HepG2 (cell line): ENCODE measurements around the gene ZNF865. TPM values are rescaled to one million over a fixed set of nuclear protein-coding genes. Genes with fewer than 3 reads are reported as not detected.

Experiments
- ASH2L ChIP-seq: fragments of 300-600, 200-600 bp; sonication (generic); IDR thresholded peaks from 2 replicates; pipeline ENCODE4 v1.7.0; 2017; ENCODE audit warnings: low read depth, mild to moderate bottlenecking, moderate library complexity, mixed read lengths, low read length; ENCODE audit not compliant: insufficient read length
- HNRNPUL1 ChIP-seq: fragments of 200-400 bp; formaldehyde crosslinking; IDR thresholded peaks from 2 replicates; pipeline ENCODE4 v1.6.1; 2017; ENCODE audit warnings: low read depth, mild to moderate bottlenecking, low read length, moderate library complexity
- KDM1A ChIP-seq: IDR thresholded peaks from 2 replicates; pipeline ENCODE4 v1.6.1; 2016; ENCODE audit warnings: missing compliant biosample characterization
- KDM2A ChIP-seq: sonication (generic); formaldehyde crosslinking; IDR thresholded peaks from 2 replicates; pipeline ENCODE4 v1.4.0; 2020; ENCODE audit warnings: low read depth, missing genetic modification reagents, borderline replicate concordance
- KDM4B ChIP-seq: sonication (generic); formaldehyde crosslinking; IDR thresholded peaks from 2 replicates; pipeline ENCODE4 v1.4.0; 2020; ENCODE audit warnings: missing genetic modification reagents
- KDM6A ChIP-seq: IDR thresholded peaks from 2 replicates; pipeline ENCODE4 v1.6.1; 2016; ENCODE audit warnings: low read depth
- KLF6 ChIP-seq: IDR thresholded peaks from 2 replicates; pipeline ENCODE4 v1.8.0; 2016; ENCODE audit warnings: missing biosample characterization, missing genetic modification reagents
- NFKB2 ChIP-seq: sonication (generic); formaldehyde crosslinking; IDR thresholded peaks from 2 replicates; pipeline ENCODE4 v1.4.0; 2020; ENCODE audit warnings: missing genetic modification reagents, borderline replicate concordance
- NFRKB ChIP-seq: fragments of 450-650 bp; IDR thresholded peaks from 2 replicates; pipeline ENCODE4 v1.6.1; 2017
- PREB ChIP-seq: sonication (generic); formaldehyde crosslinking; IDR thresholded peaks from 2 replicates; pipeline ENCODE4 v1.4.0; 2020; ENCODE audit warnings: missing genetic modification reagents
- SIN3B ChIP-seq: fragments of 150-350 bp; IDR thresholded peaks from 2 replicates; pipeline ENCODE4 v1.6.1; 2014; ENCODE audit warnings: low read length
- ZBTB38 ChIP-seq: sonication (generic); formaldehyde crosslinking; IDR thresholded peaks from 2 replicates; pipeline ENCODE4 v1.5.1; 2020; ENCODE audit warnings: mild to moderate bottlenecking, missing genetic modification reagents
- ZNF234 ChIP-seq: sonication (generic); formaldehyde crosslinking; conservative IDR thresholded peaks from 2 replicates; pipeline ENCODE4 v1.5.1; 2020; ENCODE audit warnings: mild to moderate bottlenecking, missing genetic modification reagents
- ZNF275 ChIP-seq: sonication (generic); formaldehyde crosslinking; IDR thresholded peaks from 2 replicates; pipeline ENCODE4 v1.8.0; 2022; ENCODE audit warnings: missing genetic modification reagents, mild to moderate bottlenecking, inconsistent platforms, borderline replicate concordance
- ZNF569 ChIP-seq: sonication (generic); formaldehyde crosslinking; IDR thresholded peaks from 2 replicates; pipeline ENCODE4 v1.5.0; 2020; ENCODE audit warnings: mild to moderate bottlenecking, missing genetic modification reagents, moderate library complexity, borderline replicate concordance
- ZNF580 ChIP-seq: IDR thresholded peaks from 2 replicates; pipeline ENCODE4 v1.6.1; 2016; ENCODE audit warnings: low read depth, borderline replicate concordance
- ZNF724P ChIP-seq: sonication (generic); formaldehyde crosslinking; IDR thresholded peaks from 2 replicates; pipeline ENCODE4 v1.8.0; 2022; ENCODE audit warnings: missing genetic modification reagents, borderline replicate concordance
- ZNF792 ChIP-seq: IDR thresholded peaks from 2 replicates; pipeline ENCODE4 v1.6.1; 2016
- ZNF883 ChIP-seq: sonication (generic); formaldehyde crosslinking; IDR thresholded peaks from 2 replicates; pipeline ENCODE4 v1.5.1; 2020; ENCODE audit warnings: mild to moderate bottlenecking, missing genetic modification reagents; ENCODE audit errors: not compliant biosample characterization
- polyA plus RNA-seq, 8 experiments: library from polyadenylated mRNA; depleted of rRNA in 3 of 8; stranded (reverse) in 7 of 8; unstranded in 1 of 8; fragments of >200 nt; fragmentation: Illumina TruSeq in 4 of 8; extraction: Trizol in 4 of 8; gene quantifications; 2 replicates each; pipeline versions ENCODE4 v1.2.1 to v1.2.3, GENCODE V29; 2011 to 2016; ENCODE audit warnings: low read depth in 4 of 8, missing spikeins in 1 of 8, mixed read lengths in 1 of 8; ENCODE audit not compliant: insufficient read depth in 1 of 8
- total RNA-seq, 5 experiments: library from RNA; depleted of rRNA; stranded (reverse); fragments of >200 nt; fragmentation: Illumina TruSeq; extraction: Trizol; gene quantifications; 2 replicates each; pipeline ENCODE4 v1.2.3, GENCODE V29; 2016; ENCODE audit warnings: low read depth in 1 of 5
- TF ChIP-seq, protein P1 (sequence below), 2 experiments: sonication (generic) in 1 of 2; formaldehyde crosslinking in 1 of 2; IDR thresholded peaks; 2 replicates each; pipeline versions ENCODE4 v1.5.1 to v1.6.1; 2011 to 2020; ENCODE audit warnings: borderline replicate concordance in 1 of 2, low read depth in 1 of 2, low read length in 1 of 2, mild to moderate bottlenecking in 1 of 2, missing genetic modification reagents in 1 of 2, moderate library complexity in 1 of 2
- TF ChIP-seq, protein P2 (sequence below): sonication (generic); formaldehyde crosslinking; IDR thresholded peaks from 2 replicates; pipeline ENCODE4 v1.5.0; 2020; ENCODE audit warnings: missing genetic modification reagents, mild to moderate bottlenecking, borderline replicate concordance
- TF ChIP-seq, protein P3 (sequence below): sonication (generic); formaldehyde crosslinking; IDR thresholded peaks from 2 replicates; pipeline ENCODE4 v1.5.0; 2020; ENCODE audit warnings: mild to moderate bottlenecking, missing genetic modification reagents, borderline replicate concordance

The ZNF865 gene
- total and polyA plus RNA-seq, 2 of the 13 experiments (the other 11 are each of a cell fraction or from before 2014, with no cell fraction given) = 0.93 to 1.0 TPM

GRCh38 chr19:55640043-55640576, 34.7 kb downstream of the ZNF865 start (continued):
- TF ChIP-seq SIN3B = no peak
- no peak for TF ChIP-seq ZNF275
- TF ChIP-seq ZNF234 (CRISPR knock-in tag) = no peak
- TF ChIP-seq PREB (CRISPR knock-in tag) = no peak
- TF ChIP-seq ZNF792 (CRISPR knock-in tag) = no peak
- TF ChIP-seq, protein P1, sequence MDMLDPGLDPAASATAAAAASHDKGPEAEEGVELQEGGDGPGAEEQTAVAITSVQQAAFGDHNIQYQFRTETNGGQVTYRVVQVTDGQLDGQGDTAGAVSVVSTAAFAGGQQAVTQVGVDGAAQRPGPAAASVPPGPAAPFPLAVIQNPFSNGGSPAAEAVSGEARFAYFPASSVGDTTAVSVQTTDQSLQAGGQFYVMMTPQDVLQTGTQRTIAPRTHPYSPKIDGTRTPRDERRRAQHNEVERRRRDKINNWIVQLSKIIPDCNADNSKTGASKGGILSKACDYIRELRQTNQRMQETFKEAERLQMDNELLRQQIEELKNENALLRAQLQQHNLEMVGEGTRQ (IDR thresholded peaks at IDR 0.05; ENCODE audit: low read depth, low read length) = no peak
- TF ChIP-seq, protein P1 (CRISPR knock-in tag; IDR thresholded peaks at IDR 0.05; ENCODE audit: borderline replicate concordance) = no peak
- no peak for TF ChIP-seq ZNF883 (CRISPR knock-in tag)
- TF ChIP-seq KDM4B (CRISPR knock-in tag) = no peak
- TF ChIP-seq ZNF724P (CRISPR knock-in tag) = 0 out of 2 replicates have a peak, but pooled peaks have one; percentile 15
- TF ChIP-seq ZNF580 (CRISPR knock-in tag) = peak; percentile 7; the same call in 1 of the 2 replicates
- peak; percentile 64; the same call in 1 of the 2 replicates for TF ChIP-seq NFKB2
- TF ChIP-seq HNRNPUL1 = no peak
- TF ChIP-seq KDM6A (CRISPR knock-in tag) = no peak
- TF ChIP-seq KDM2A (CRISPR knock-in tag) = no peak
- no peak for TF ChIP-seq NFRKB
- TF ChIP-seq, protein P2, sequence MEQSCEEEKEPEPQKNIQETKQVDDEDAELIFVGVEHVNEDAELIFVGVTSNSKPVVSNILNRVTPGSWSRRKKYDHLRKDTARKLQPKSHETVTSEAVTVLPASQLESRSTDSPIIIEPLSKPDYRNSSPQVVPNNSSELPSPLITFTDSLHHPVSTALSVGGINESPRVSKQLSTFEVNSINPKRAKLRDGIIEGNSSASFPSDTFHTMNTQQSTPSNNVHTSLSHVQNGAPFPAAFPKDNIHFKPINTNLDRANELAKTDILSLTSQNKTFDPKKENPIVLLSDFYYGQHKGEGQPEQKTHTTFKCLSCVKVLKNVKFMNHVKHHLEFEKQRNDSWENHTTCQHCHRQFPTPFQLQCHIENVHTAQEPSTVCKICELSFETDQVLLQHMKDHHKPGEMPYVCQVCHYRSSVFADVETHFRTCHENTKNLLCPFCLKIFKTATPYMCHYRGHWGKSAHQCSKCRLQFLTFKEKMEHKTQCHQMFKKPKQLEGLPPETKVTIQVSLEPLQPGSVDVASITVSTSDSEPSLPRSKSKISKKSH = peak; percentile 13; the same call in 1 of the 2 replicates
- no peak for TF ChIP-seq ASH2L
- TF ChIP-seq ZBTB38 (CRISPR knock-in tag) = peak; percentile 95
- no peak for TF ChIP-seq ZNF569 (CRISPR knock-in tag)
- TF ChIP-seq, protein P3, sequence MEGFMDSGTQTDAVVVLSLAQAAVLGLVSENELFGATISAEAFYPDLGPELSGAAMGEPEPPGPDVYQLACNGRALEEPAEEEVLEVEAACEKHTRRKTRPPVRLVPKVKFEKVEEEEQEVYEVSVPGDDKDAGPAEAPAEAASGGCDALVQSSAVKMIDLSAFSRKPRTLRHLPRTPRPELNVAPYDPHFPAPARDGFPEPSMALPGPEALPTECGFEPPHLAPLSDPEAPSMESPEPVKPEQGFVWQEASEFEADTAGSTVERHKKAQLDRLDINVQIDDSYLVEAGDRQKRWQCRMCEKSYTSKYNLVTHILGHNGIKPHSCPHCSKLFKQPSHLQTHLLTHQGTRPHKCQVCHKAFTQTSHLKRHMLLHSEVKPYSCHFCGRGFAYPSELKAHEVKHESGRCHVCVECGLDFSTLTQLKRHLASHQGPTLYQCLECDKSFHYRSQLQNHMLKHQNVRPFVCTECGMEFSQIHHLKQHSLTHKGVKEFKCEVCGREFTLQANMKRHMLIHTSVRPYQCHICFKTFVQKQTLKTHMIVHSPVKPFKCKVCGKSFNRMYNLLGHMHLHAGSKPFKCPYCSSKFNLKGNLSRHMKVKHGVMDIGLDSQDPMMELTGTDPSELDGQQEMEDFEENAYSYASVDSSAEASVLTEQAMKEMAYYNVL = no peak
- TF ChIP-seq KDM1A (CRISPR knock-in tag) = no peak
- TF ChIP-seq KLF6 (CRISPR knock-in tag) = no peak
